Gastrocnemius medialis (tissue), 4 donors: ENCODE measurements around the gene PODN. TPM values are rescaled to one million over a fixed set of nuclear protein-coding genes. Genes with fewer than 3 reads are reported as not detected.

Experiments
- ATAC-seq, 2 donors: fragments of 150-250 bp; one replicate each; pipeline ENCODE4 v1.9.1; 2016
- DNase-seq, 2 donors: peaks; one replicate each; pipeline ENCODE4 v3.0.0-alpha.2; 2019
- H3K27ac ChIP-seq, 4 donors: fragments of 200-600 bp; sonication (generic); 1 replicate in 1 of 4; 2 replicates in 3 of 4; pipeline ENCODE4 v1.5.1; 2016 to 2018; ENCODE audit warnings: mild to moderate bottlenecking in 2 of 4, moderate library complexity in 1 of 4
- H3K27me3 ChIP-seq, 3 donors: fragments of 200-600 bp; sonication (generic) in 2 of 3; 1 replicate in 1 of 3; 2 replicates in 2 of 3; pipeline versions ENCODE4 v1.5.1 to v1.6.0; 2016 to 2019; ENCODE audit warnings: mild to moderate bottlenecking in 1 of 3, moderate library complexity in 1 of 3
- H3K36me3 ChIP-seq, 2 donors: fragments of 200-600 bp; sonication (generic) in 1 of 2; one replicate each; pipeline ENCODE4 v1.5.1; 2017 to 2018
- H3K4me1 ChIP-seq, 2 donors: fragments of 200-600 bp; sonication (generic) in 1 of 2; one replicate each; pipeline ENCODE4 v1.5.1; 2016 to 2017; ENCODE audit warnings: mild to moderate bottlenecking in 2 of 2
- H3K4me3 ChIP-seq, 4 donors: fragments of 200-600 bp; sonication (generic) in 3 of 4; 1 replicate in 1 of 4; 2 replicates in 3 of 4; pipeline ENCODE4 v1.5.1; 2016 to 2019; ENCODE audit warnings: mild to moderate bottlenecking in 2 of 4
- H3K9me3 ChIP-seq, 3 donors: fragments of 200-600 bp; sonication (generic) in 2 of 3; 1 replicate in 1 of 3; 2 replicates in 2 of 3; pipeline ENCODE4 v1.5.1; 2016 to 2019
- POLR2A ChIP-seq, 2 donors: fragments of 450-650 bp; IDR thresholded peaks; one replicate each; pipeline ENCODE4 v1.6.1; 2017; ENCODE audit warnings: antibody characterized with exemption in 2 of 2, mild to moderate bottlenecking in 2 of 2, moderate library complexity in 2 of 2
- in situ Hi-C, 4 donors: fragments of 200-750 bp; cut with MboI; loops; one replicate each; pipeline versions ENCODE4 v1.15.0 to v1.8.0; 2017; ENCODE audit warnings: low sequenced_read_pairs in 4 of 4
- intact Hi-C: fragments of 100-400 bp; cut with DNase I; formaldehyde crosslinking; loops from one replicate; pipeline ENCODE4 v1.15.1; 2023; ENCODE audit warnings: low total_unique reads
- total RNA-seq, 4 donors: library from RNA; depleted of rRNA; stranded (reverse); fragments of >200 nt; gene quantifications; one replicate each; pipeline versions ENCODE4 v1.1.0 to v1.2.3, GENCODE V29; 2016
- TF ChIP-seq, protein P1 (sequence below), 5 experiments: fragments of 450-650 bp in 3 of 5; fragments of 200-600 bp in 2 of 5; sonication (generic) in 2 of 5; IDR thresholded peaks in 4 of 5; conservative IDR thresholded peaks in 1 of 5; 1 replicate in 4 of 5; 2 replicates in 1 of 5; pipeline ENCODE4 v1.5.1; 2016 to 2019; ENCODE audit warnings: antibody characterized with exemption in 5 of 5, mild to moderate bottlenecking in 3 of 5, moderate library complexity in 3 of 5

PODN gene
- total RNA-seq, 4 donors from 2014 or later: 10.2 to 15.9 (median 13.0) TPM

DNA sequence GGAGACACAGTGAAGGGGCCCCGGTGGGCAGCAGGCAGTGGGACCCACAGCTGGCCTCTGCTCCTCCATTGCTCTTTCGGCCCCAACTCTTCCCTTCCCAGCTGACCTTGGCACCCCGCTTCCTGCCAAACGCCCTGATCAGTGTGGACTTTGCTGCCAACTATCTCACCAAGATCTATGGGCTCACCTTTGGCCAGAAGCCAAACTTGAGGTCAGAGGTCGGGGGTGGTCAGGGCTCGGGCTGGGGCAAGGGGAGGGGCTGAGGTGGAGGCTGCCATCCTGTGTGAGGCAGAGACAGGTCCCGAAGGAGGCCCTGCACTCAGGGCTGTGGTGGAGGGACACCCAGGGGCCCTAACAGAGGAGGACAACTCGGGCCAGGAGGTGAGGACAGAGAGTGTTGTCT lies 13.7 kb downstream of the PODN start:
- in situ Hi-C loops: no loop called here
- DNase-seq: no peak
- no peaks in the 10 kb centered on the region for H3K36me3 ChIP-seq
- ATAC-seq: no peak
- TF ChIP-seq, protein P1, sequence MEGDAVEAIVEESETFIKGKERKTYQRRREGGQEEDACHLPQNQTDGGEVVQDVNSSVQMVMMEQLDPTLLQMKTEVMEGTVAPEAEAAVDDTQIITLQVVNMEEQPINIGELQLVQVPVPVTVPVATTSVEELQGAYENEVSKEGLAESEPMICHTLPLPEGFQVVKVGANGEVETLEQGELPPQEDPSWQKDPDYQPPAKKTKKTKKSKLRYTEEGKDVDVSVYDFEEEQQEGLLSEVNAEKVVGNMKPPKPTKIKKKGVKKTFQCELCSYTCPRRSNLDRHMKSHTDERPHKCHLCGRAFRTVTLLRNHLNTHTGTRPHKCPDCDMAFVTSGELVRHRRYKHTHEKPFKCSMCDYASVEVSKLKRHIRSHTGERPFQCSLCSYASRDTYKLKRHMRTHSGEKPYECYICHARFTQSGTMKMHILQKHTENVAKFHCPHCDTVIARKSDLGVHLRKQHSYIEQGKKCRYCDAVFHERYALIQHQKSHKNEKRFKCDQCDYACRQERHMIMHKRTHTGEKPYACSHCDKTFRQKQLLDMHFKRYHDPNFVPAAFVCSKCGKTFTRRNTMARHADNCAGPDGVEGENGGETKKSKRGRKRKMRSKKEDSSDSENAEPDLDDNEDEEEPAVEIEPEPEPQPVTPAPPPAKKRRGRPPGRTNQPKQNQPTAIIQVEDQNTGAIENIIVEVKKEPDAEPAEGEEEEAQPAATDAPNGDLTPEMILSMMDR (IDR thresholded peaks at IDR 0.05 in 4 of 5, conservative IDR thresholded peaks at IDR 0.05 in 1 of 5): no peak
- no peak for TF ChIP-seq POLR2A (IDR thresholded peaks at IDR 0.05)
- H3K9me3 ChIP-seq: no peaks in the 10 kb centered on the region
- intact Hi-C loops: no loop called here
- no peaks in the 10 kb centered on the region for H3K4me1 ChIP-seq
- H3K27ac ChIP-seq: no peak overlapping the region
- no peak overlapping the region for H3K4me3 ChIP-seq
- H3K27me3 ChIP-seq: no peaks in the 10 kb centered on the region

DNA sequence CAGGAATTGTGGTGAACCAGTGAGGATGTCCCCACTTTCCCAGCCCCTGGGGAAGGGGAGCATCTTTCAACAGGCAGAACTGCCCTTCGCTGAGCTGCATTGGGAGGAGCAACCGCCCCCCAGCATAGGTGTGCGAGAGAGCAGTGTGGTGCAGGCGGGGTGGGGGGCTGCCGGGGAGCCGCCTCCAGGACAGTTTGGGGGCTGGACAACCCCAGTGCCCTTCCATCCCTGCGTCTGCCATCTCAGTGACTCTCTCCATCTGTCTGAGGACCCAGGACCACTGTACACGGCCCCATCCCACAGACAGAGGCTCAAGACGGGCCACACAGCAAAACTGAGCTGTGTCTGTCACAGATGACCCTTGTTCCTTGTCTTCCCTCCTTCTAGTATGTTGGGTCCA lies 14.2 kb downstream of the PODN start:
- no peaks in the 10 kb centered on the region for H3K36me3 ChIP-seq
- H3K4me1 ChIP-seq: no peaks in the 10 kb centered on the region
- no peaks in the 10 kb centered on the region for H3K9me3 ChIP-seq
- no peak for DNase-seq
- intact Hi-C loops: no loop called here
- no peak overlapping the region for H3K27ac ChIP-seq
- in situ Hi-C loops: no loop called here
- no peak for ATAC-seq
- TF ChIP-seq, protein P1 (IDR thresholded peaks at IDR 0.05 in 4 of 5, conservative IDR thresholded peaks at IDR 0.05 in 1 of 5): no peak
- no peak for TF ChIP-seq POLR2A (IDR thresholded peaks at IDR 0.05)
- H3K27me3 ChIP-seq: no peaks in the 10 kb centered on the region
- no peak overlapping the region for H3K4me3 ChIP-seq

DNA sequence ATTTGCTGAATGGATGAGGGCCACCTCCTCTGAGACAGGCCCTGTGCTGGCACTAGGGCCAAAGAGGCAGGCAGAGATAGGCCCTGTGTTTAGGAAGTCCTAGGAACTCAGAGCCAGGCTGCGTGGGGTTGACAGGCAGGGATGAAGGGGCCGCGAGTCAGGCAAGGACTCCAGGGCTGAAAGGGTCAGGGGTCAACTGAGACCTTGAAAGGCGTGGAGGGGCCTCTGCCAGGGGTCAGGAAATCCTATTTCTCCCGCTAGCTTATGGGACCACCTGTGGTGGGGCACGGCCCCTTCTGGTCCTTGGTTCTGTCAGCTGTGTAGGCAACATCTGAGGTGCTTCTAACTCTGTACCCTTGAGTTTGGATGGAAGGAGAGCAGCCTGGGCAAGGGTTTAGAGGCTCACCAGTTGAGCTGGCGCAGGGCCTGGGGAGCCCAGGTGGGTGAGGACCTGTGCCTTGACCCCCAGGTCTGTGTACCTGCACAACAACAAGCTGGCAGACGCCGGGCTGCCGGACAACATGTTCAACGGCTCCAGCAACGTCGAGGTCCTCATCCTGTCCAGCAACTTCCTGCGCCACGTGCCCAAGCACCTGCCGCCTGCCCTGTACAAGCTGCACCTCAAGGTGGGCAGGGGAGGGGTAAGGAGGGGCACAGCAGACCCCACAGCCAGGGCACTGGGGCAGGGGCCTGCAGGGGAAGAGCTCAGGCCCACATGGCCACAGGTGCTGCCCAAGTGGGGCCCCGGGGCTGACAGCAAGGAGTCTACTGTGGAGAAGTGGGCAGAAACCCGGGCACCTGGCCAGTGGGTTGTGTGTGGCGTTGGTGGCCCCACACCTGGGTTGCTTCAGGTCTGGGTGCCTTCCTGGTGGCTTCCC lies 14.9 kb downstream of the PODN start:
- H3K4me3 ChIP-seq: no peak overlapping the region
- intact Hi-C loops (no loop called here), in situ Hi-C loops (no loop called here)
- H3K27ac ChIP-seq: no peak overlapping the region
- no peaks in the 10 kb centered on the region for H3K9me3 ChIP-seq
- no peaks in the 10 kb centered on the region for H3K36me3 ChIP-seq
- no peaks in the 10 kb centered on the region for H3K4me1 ChIP-seq
- no peak for TF ChIP-seq POLR2A (IDR thresholded peaks at IDR 0.05)
- TF ChIP-seq, protein P1 (IDR thresholded peaks at IDR 0.05 in 4 of 5, conservative IDR thresholded peaks at IDR 0.05 in 1 of 5): no peak
- ATAC-seq (no peak), DNase-seq (no peak)
- no peaks in the 10 kb centered on the region for H3K27me3 ChIP-seq

DNA sequence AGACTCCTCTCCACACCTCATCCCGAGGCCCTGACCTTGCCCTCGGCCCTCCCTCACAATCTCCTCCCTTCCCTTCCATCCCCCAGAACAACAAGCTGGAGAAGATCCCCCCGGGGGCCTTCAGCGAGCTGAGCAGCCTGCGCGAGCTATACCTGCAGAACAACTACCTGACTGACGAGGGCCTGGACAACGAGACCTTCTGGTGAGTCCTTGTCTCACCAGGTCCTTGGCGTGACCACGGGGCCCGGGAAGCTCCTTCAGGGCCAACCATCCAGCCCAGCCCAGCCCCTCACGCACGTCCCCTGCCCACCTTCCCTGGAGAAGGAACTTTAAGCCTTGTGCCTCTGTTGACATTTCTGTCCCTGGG lies 15.6 kb downstream of the PODN start:
- TF ChIP-seq, protein P1 (IDR thresholded peaks at IDR 0.05 in 4 of 5, conservative IDR thresholded peaks at IDR 0.05 in 1 of 5): no peak
- TF ChIP-seq POLR2A (IDR thresholded peaks at IDR 0.05): no peak
- intact Hi-C loops (no loop called here), in situ Hi-C loops (no loop called here)
- no peaks in the 10 kb centered on the region for H3K4me1 ChIP-seq
- no peaks in the 10 kb centered on the region for H3K9me3 ChIP-seq
- no peaks in the 10 kb centered on the region for H3K27me3 ChIP-seq
- no peak for ATAC-seq
- H3K27ac ChIP-seq: no peak overlapping the region
- H3K36me3 ChIP-seq: no peaks in the 10 kb centered on the region
- no peak overlapping the region for H3K4me3 ChIP-seq
- no peak for DNase-seq
